ENCODE measurements around the gene DCUN1D3. TPM values are rescaled to one million over a fixed set of nuclear protein-coding genes. Genes with fewer than 3 reads are reported as not detected.

Gene DCUN1D3
- total and polyA plus RNA-seq, 9 donors = 2.6 to 18.2 (median 12.2) TPM

GRCh38 chr16:20923876-20924275 lies 23.7 kb upstream of the DCUN1D3 start:
- intact Hi-C loops (cut with DNase I) = no loop called here
- H3K9me3 ChIP-seq = no peaks in the 10 kb centered on the region
- no peaks in the 10 kb centered on the region for H3K4me1 ChIP-seq (ENCODE audit: insufficient read depth)
- H3K36me3 ChIP-seq = no peaks in the 10 kb centered on the region
- no peaks in the 10 kb centered on the region for H3K27me3 ChIP-seq
- H3K27ac ChIP-seq = no peak overlapping the region
- WGBS, 3 donors = 93 to 98% (median 95%) methylated on average over 3 of the region's 3 CpGs
- H3K4me3 ChIP-seq = no peak overlapping the region
- TF ChIP-seq POLR2A (IDR thresholded peaks at IDR 0.05) = no peak
- no peak for TF ChIP-seq CTCF (IDR thresholded peaks at IDR 0.05)
- TF ChIP-seq EP300 (IDR thresholded peaks at IDR 0.05) = no peak
- DNase-seq = no peak

GRCh38 chr16:20920799-20921198 lies 20.6 kb upstream of the DCUN1D3 start:
- Histone ChIP-seq H3K4me3 (no peak overlapping the region), H3K36me3 (no peaks in the 10 kb centered on the region), H3K27me3 (no peaks in the 10 kb centered on the region), H3K27ac (no peak overlapping the region), H3K4me1 (ENCODE audit: insufficient read depth) (no peaks in the 10 kb centered on the region), H3K9me3 (no peaks in the 10 kb centered on the region)
- no peak for DNase-seq
- TF ChIP-seq CTCF (IDR thresholded peaks at IDR 0.05) = no peak
- TF ChIP-seq POLR2A (IDR thresholded peaks at IDR 0.05) = no peak
- no peak for TF ChIP-seq EP300 (IDR thresholded peaks at IDR 0.05)
- intact Hi-C loops (cut with DNase I) = no loop called here
- 97 to 99% (median 97%) methylated on average over 2 of the region's 2 CpGs for WGBS, 3 donors

- H3K4me1 ChIP-seq (ENCODE audit: insufficient read depth) = peaks cover 4% of the 10 kb centered on the region
- intact Hi-C loops (cut with DNase I) = no loop called here
- no peaks in the 10 kb centered on the region for H3K36me3 ChIP-seq
- no peaks in the 10 kb centered on the region for H3K27me3 ChIP-seq
- H3K9me3 ChIP-seq = no peaks in the 10 kb centered on the region
- H3K4me3 ChIP-seq = no peak overlapping the region
- TF ChIP-seq POLR2A (IDR thresholded peaks at IDR 0.05) (no peak), CTCF (IDR thresholded peaks at IDR 0.05) (no peak), EP300 (IDR thresholded peaks at IDR 0.05) (no peak)
- H3K27ac ChIP-seq = no peak overlapping the region
- no peak for DNase-seq
- WGBS, 3 donors = 89 to 90% (median 89%) methylated on average over 5 of the region's 5 CpGs
Observed at GRCh38 chr16:20920091-20920490, 19.9 kb upstream of the DCUN1D3 start.

GRCh38 chr16:20918486-20919239 lies 18.5 kb upstream of the DCUN1D3 start:
- TF ChIP-seq EP300 (IDR thresholded peaks at IDR 0.05) (no peak), CTCF (IDR thresholded peaks at IDR 0.05) (no peak)
- H3K4me1 ChIP-seq (ENCODE audit: insufficient read depth) = peaks cover 5% of the 10 kb centered on the region
- no peaks in the 10 kb centered on the region for H3K36me3 ChIP-seq
- no peaks in the 10 kb centered on the region for H3K27me3 ChIP-seq
- WGBS, 3 donors = 44 to 56% (median 45%) methylated on average over 4 of the region's 4 CpGs
- intact Hi-C loops (cut with DNase I) = no loop called here
- H3K27ac ChIP-seq = no peak overlapping the region
- H3K9me3 ChIP-seq = no peaks in the 10 kb centered on the region
- peak in 1 of 5 donors; percentile 33 for DNase-seq
- no peak overlapping the region for H3K4me3 ChIP-seq
